DLD1 (cell line): ENCODE measurements around the gene ZIC5.

Experiments
- in situ Hi-C: cut with HindIII; loops from 2 replicates; pipeline ENCODE4 v1.10.0; 2017; ENCODE audit warnings: low sequenced_read_pairs

The ZIC5 gene

DNA sequence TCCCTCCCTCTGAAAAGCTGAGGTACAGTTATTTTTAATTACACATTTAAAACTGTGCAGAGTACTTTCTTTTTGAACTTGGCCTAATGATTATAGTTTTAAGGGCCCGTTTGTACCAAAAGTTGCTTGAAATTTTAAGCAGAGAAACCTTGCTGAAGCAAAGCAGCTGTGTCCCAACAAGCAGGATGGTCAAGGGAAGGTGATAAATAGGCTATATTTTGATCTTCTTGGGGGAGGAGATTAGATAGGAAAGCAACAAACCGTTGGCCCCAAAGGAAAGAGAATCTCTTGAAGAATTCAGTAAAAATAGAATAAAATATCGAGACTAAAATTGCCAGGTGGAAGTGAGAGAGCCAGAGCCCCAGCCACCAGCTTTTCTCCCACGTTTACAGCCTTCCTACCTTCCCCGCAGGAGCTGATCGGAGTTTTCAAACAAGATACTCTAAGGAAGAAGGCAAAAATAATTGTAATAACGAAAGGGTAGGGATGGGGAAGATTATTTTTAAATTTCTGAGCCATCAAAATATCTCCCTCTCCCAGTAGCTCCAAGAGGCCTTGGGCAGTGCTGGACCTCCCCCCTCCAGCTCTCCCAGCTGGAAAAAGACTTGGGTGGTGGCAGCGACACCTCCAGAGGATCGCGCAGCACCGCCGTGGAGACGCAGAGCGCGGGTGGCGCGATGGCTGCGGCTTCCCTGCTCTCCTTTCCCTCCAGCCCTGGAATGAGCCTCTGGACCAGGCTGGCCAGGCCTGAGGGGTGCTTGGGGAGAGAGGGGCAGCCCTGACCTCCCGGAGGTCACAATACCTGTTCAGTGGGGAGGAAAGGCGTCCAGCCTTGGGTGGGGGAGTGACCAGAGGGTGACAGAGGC lies 15.8 kb upstream of the ZIC5 start:
- in situ Hi-C loops = no loop called here

GRCh38 chr13:99986741-99987140 lies 15.2 kb upstream of the ZIC5 start:
- in situ Hi-C loops = no loop called here

- in situ Hi-C loops = no loop called here
These were observed 14.4 kb upstream of the ZIC5 start for GRCh38 chr13:99985886-99986527.

DNA sequence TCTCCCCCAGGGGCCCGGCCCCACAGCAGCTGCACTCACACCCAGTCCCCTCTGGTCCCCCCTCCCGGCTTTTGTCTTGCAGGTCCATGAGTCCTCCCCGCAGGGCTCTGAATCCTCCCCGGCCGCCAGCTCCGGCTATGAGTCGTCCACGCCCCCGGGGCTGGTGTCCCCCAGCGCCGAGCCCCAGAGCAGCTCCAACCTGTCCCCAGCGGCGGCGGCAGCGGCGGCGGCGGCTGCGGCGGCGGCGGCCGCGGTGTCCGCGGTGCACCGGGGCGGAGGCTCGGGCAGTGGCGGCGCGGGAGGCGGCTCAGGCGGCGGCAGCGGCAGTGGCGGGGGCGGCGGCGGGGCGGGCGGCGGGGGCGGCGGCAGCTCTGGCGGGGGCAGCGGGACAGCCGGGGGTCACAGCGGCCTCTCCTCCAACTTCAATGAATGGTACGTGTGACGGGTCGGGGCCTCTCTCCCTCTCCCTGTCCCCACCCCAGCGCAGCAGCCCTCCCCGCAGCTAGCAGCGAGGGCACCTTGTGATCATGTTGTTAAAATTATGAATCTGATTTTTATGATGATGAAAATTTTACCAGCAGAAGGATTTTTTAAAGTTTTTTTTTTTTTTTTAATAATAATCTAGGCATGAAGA lies 13.8 kb upstream of the ZIC5 start:
- in situ Hi-C loops = no loop called here

- in situ Hi-C loops = no loop called here
These were observed 13.1 kb upstream of the ZIC5 start for GRCh38 chr13:99984461-99985240.

DNA sequence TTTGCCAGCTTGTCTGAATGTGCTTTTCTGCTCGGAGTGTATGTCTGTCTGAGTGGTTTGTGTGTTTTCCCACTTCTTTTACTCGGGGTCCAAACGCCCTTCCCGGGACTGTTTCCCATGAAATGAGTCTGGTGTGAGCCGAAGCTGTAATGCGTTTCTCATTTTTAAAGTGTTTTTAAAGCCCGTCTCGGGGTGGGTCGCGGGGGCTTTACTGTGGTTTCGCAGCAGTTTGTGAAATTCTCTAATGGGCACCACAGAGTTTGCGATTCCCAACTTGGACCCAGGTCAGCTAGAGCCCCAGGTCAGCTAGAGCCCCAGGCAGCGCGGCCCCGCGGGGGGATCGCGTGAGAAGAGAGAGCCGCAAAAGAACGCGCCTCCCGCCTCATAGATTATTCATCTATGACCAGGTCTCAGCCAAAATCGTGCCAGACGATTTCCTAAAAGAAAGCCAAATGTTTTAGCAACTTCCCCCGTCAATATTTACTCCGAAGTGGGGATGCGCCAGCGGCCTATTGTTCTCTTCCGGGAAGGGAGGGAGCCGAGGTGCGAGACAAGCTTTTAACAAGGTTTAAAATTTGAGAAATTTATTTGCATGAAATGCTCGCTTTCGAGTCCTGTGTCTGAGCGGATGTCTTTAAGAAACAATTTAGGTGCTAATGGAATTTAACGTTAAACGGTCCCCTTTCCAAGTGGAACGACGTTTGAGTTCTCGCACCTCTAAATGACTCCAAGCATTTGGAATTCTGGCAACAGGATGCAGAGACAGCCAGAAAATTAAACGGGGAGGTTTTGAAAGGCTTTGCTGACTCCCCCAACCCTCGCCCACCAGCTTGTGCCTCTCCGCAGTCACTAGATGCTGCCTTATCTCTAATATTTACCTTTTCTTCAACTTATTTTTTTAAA lies 12.2 kb upstream of the ZIC5 start:
- in situ Hi-C loops = no loop called here

DNA sequence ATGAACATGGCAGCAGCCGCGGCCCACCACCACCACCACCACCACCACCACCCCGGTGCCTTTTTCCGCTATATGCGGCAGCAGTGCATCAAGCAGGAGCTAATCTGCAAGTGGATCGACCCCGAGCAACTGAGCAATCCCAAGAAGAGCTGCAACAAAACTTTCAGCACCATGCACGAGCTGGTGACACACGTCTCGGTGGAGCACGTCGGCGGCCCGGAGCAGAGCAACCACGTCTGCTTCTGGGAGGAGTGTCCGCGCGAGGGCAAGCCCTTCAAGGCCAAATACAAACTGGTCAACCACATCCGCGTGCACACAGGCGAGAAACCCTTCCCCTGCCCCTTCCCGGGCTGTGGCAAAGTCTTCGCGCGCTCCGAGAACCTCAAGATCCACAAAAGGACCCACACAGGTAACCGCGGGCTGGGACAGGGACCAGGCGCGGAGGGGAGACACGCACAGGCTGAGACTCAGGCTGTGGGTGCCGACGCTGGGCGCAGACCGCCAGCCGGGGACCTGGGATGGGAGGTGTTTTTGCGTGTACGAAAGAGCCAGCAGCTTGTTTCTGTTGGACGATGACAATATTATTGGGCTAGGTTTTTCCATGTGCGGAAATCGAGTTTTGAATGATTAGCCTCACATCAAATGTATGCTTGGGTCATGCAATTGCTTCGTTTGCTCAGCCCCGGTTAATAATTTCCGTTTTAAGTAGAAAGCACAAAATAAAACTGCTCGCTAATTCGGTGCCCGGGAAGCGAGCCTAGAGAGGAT lies 11.3 kb upstream of the ZIC5 start:
- in situ Hi-C loops = no loop called here

GRCh38 chr13:99982036-99982730 lies 10.6 kb upstream of the ZIC5 start:
- in situ Hi-C loops = no loop called here

DNA sequence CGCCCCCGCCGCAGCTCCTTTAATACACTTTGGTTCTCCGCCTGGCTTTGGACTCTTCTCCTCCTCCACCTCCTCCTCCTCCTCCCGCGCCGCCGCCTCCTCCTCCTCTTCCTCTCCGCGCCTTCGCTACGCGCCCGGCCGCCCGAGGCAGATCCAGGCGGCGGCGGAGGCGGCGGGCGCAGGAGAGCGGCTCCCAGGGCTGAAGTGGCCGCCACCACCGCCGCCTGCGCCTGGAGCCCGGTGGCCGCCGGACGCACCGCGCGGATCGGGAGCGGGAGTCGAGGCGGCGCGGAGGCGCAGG lies 10.1 kb upstream of the ZIC5 start, which contains the start of gene ZIC2:
ZIC2 (plus strand) TSS at position 50 of the 301 bp plus-strand sequence. CDS start 281 bp downstream, outside the sequence.
- in situ Hi-C loops = no loop called here

GRCh38 chr13:99980824-99981734 lies 9.5 kb upstream of the ZIC5 start:
- in situ Hi-C loops = no loop called here

DNA sequence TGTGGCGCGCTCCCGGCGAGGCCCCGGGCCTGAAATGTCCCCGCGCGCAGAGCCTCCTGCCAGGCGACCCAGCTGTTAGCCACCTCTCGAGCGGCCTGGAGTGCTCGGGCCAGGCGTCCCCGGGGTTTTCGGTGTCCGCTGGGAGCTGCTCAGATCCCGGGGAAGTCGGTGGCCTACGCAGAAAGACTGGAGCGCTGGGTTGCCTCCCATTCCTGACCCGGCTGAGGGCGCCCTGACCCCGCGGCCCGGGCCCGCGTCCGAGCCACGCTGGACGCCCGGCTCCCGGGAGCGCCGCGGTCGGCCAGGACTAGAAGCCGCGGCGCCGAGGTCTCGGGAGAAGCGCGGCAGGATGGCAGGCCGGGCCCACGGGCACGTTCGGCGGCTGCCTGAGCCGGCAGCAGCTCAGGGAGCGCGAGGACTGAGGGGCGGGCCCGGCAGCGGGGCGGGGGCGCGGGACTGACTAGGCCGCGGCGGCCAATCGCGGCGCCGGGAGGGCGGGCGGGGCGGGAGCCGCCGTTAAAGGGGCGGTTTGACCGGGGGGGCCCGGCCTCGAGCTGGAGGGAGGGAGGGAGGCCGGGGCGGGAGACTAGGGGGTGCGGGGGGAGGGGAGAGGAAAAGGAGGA lies 8.7 kb upstream of the ZIC5 start:
- in situ Hi-C loops = no loop called here

GRCh38 chr13:99979453-99980200 lies 8.1 kb upstream of the ZIC5 start:
- in situ Hi-C loops = no loop called here

DNA sequence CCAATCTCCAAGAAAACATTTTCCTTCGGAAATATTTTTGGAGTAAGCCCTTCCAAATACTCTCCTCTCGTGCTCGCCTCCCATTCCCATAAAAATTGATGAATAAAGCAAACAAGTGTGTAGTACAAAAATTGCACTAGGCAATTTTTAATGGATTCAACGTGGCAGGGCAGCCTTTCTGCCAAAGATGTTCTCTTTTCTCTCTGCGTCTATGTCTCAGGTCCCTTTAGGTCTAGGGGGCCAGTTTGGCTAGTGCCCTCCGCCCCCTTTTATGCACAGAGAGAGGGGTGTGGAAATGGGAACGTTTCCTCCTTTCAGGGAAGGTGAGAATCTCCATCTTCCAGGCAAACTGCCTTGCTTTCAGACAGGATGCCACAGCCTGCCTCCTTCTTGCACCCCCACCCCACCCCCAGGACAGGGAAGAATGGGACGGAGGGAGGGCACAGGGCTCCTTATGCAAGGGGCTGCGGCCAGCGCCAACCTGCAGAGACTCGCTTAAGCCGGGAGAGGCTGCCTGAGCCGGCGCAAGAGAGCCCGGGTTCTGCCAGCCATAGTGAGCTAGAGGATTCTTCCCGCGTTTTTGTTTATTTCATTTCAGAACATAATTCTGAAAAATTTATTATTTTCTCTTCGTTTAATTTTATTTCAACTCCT lies 7.4 kb upstream of the ZIC5 start:
- in situ Hi-C loops = no loop called here

- in situ Hi-C loops = no loop called here
These were observed 6.6 kb upstream of the ZIC5 start for GRCh38 chr13:99977912-99978798.

DNA sequence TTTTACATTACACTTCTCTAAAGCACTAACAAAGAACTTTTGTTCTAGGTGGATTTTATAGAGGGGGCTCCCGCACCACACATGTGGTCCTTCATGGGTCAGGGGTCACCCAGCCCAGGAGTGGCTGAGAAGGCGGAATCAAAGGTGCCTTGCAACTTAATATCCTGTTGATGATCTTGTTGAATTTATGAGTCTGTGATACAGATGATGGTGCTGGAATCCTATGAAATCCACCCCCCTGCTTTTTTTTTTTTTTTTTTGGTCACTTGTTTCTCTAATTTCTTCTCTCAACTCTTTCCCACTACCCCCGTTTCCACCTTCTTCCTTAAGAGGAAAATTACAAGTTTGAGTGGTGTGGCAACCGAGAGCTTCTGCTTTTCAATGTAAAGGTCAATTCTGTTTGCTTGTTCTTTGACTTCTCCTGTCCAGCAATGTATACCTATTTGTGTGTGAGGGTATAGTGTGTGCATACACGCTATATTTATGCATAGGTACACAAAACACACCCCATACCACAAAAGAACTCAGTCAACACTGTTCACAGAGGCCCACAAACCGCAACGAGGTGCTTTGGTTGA lies 5.9 kb upstream of the ZIC5 start:
- in situ Hi-C loops = no loop called here
